ENCODE data around the gene SDCCAG8. TPM values are rescaled to one million over a fixed set of nuclear protein-coding genes. Genes with fewer than 3 reads are reported as not detected.

The SDCCAG8 gene
- total RNA-seq, 6 experiments from 2014 or later, result 13.4 to 20.6 (median 15.6) TPM

- peak in 3 of 4 donors; percentile 27 to 44 (median 29) for ATAC-seq
- H3K4me3 ChIP-seq, result no peak overlapping the region
Measured at GRCh38 chr1:243267914-243268653, 12.2 kb downstream of the SDCCAG8 start.

GRCh38 chr1:243268751-243269460, 13.1 kb downstream of the SDCCAG8 start:
- ATAC-seq (no peak), DNase-seq (no peak)
- no peak overlapping the region for H3K4me3 ChIP-seq
- H3K36me3 ChIP-seq, result no peaks in the 10 kb centered on the region
- intact Hi-C loops (cut with DNase I), result no loop called here
- 70% methylated on average over 6 of the region's 13 CpGs for WGBS (ENCODE audit: insufficient coverage, low coverage, low lambda C conversion rate, missing lambda C conversion rate)
- peak overlapping the region in 2 of 3 donors; percentile 7 to 22 for H3K27ac ChIP-seq
- TF ChIP-seq CTCF (IDR thresholded peaks at IDR 0.05) (no peak), POLR2A (IDR thresholded peaks at IDR 0.05) (no peak)
- no peaks in the 10 kb centered on the region for H3K27me3 ChIP-seq
- no peaks in the 10 kb centered on the region for H3K4me1 ChIP-seq
- H3K9me3 ChIP-seq, result no peaks in the 10 kb centered on the region

More at GRCh38 chr1:243267914-243268653, 12.2 kb downstream of the SDCCAG8 start:
- DNase-seq, result no peak
- Histone ChIP-seq H3K9me3 (no peaks in the 10 kb centered on the region), H3K27ac (peak overlapping the region in 2 of 3 donors; percentile 9 to 21), H3K36me3 (no peaks in the 10 kb centered on the region), H3K4me1 (no peaks in the 10 kb centered on the region), H3K27me3 (no peaks in the 10 kb centered on the region)
- no peak for TF ChIP-seq POLR2A (IDR thresholded peaks at IDR 0.05)
- no peak for TF ChIP-seq CTCF (IDR thresholded peaks at IDR 0.05)
- intact Hi-C loops (cut with DNase I), result no loop called here
- WGBS (ENCODE audit: insufficient coverage, low coverage, low lambda C conversion rate, missing lambda C conversion rate), result 52% methylated on average over 12 of the region's 12 CpGs

GRCh38 chr1:243269461-243269801, 13.6 kb downstream of the SDCCAG8 start:
- no peaks in the 10 kb centered on the region for H3K4me1 ChIP-seq
- peak overlapping the region in 2 of 3 donors; percentile 7 to 22 for H3K27ac ChIP-seq
- no peak overlapping the region for H3K4me3 ChIP-seq

More at GRCh38 chr1:243269461-243269801, 13.6 kb downstream of the SDCCAG8 start:
- intact Hi-C loops (cut with DNase I), result no loop called here
- 63% methylated on average over 2 of the region's 4 CpGs for WGBS (ENCODE audit: insufficient coverage, low coverage, low lambda C conversion rate, missing lambda C conversion rate)
- ATAC-seq, result no peak
- no peaks in the 10 kb centered on the region for H3K9me3 ChIP-seq
- TF ChIP-seq CTCF (IDR thresholded peaks at IDR 0.05), result no peak
- DNase-seq, result no peak
- H3K27me3 ChIP-seq, result no peaks in the 10 kb centered on the region
- peaks cover 0 to under 1% (median 0%) of the 10 kb centered on the region in 4 donors for H3K36me3 ChIP-seq
